Esophagus muscularis mucosa (tissue), 4 donors: Measurements from ENCODE around the gene GPC5.

ENCODE experiments used
- EP300 ChIP-seq: sonication (generic); formaldehyde crosslinking; IDR thresholded peaks from one replicate; pipeline ENCODE4 v1.6.1; 2017; ENCODE audit warnings: antibody characterized with exemption
- POLR2A ChIP-seq: fragments of 450-650 bp; IDR thresholded peaks from one replicate; pipeline ENCODE4 v1.6.1; 2017; ENCODE audit warnings: antibody characterized with exemption, moderate library complexity, mild to moderate bottlenecking, low read depth
- POLR2AphosphoS5 ChIP-seq, 2 donors: sonication (generic); formaldehyde crosslinking; IDR thresholded peaks; one replicate each; pipeline ENCODE4 v1.6.1; 2017; ENCODE audit warnings: antibody characterized with exemption in 2 of 2
- TF ChIP-seq, protein P1 (sequence below), 3 experiments: fragments of 200-600 bp in 2 of 3; fragments of 450-650 bp in 1 of 3; sonication (generic) in 2 of 3; IDR thresholded peaks; one replicate each; pipeline ENCODE4 v1.5.1; 2017 to 2019; ENCODE audit warnings: antibody characterized with exemption in 3 of 3, mild to moderate bottlenecking in 2 of 3, moderate library complexity in 1 of 3

- TF ChIP-seq, protein P1, sequence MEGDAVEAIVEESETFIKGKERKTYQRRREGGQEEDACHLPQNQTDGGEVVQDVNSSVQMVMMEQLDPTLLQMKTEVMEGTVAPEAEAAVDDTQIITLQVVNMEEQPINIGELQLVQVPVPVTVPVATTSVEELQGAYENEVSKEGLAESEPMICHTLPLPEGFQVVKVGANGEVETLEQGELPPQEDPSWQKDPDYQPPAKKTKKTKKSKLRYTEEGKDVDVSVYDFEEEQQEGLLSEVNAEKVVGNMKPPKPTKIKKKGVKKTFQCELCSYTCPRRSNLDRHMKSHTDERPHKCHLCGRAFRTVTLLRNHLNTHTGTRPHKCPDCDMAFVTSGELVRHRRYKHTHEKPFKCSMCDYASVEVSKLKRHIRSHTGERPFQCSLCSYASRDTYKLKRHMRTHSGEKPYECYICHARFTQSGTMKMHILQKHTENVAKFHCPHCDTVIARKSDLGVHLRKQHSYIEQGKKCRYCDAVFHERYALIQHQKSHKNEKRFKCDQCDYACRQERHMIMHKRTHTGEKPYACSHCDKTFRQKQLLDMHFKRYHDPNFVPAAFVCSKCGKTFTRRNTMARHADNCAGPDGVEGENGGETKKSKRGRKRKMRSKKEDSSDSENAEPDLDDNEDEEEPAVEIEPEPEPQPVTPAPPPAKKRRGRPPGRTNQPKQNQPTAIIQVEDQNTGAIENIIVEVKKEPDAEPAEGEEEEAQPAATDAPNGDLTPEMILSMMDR (IDR thresholded peaks at IDR 0.05) = no peak
- TF ChIP-seq POLR2A = no peak
- TF ChIP-seq POLR2AphosphoS5 (IDR thresholded peaks at IDR 0.05) = no peak
- no peak for TF ChIP-seq EP300
Observed at GRCh38 chr13:92894447-92894846, 1496.0 kb downstream of the GPC5 start.
